SK-N-SH treated with all-trans-retinoic acid at 6 μM for 48 hours (cell line): ENCODE data around the gene THADA.

ENCODE experiments used
- ATAC-seq: fragments of 200-7000 bp; cut with Tn5 transposase; 3 replicates; pipeline ENCODE4 v1.9.1; 2020; ENCODE audit warnings: mild to moderate bottlenecking, moderate library complexity
- CREB5 ChIP-seq: fragments of 250-450 bp; sonication (Bioruptor Pico); IDR thresholded peaks from 2 replicates; pipeline ENCODE4 v1.5.1; 2020; ENCODE audit warnings: low read depth, mild to moderate bottlenecking, moderate library complexity
- CSDC2 ChIP-seq: fragments of 250-450 bp; sonication (Bioruptor Pico); IDR thresholded peaks from 2 replicates; pipeline ENCODE4 v1.5.0; 2020; ENCODE audit warnings: mild to moderate bottlenecking, moderate library complexity
- CSRNP3 ChIP-seq: fragments of 250-450 bp; sonication (Bioruptor Pico); IDR thresholded peaks from 2 replicates; pipeline ENCODE4 v1.5.1; 2021; ENCODE audit warnings: mild to moderate bottlenecking, moderate library complexity
- ESRRG ChIP-seq: fragments of 250-450 bp; sonication (Bioruptor Pico); IDR thresholded peaks from 2 replicates; pipeline ENCODE4 v1.6.1; 2021; ENCODE audit warnings: mild to moderate bottlenecking
- GLIS3 ChIP-seq: fragments of 250-450 bp; sonication (Bioruptor Pico); IDR thresholded peaks from 2 replicates; pipeline ENCODE4 v1.5.0; 2020; ENCODE audit warnings: mild to moderate bottlenecking, moderate library complexity
- ISL1 ChIP-seq: fragments of 250-450 bp; sonication (Bioruptor Pico); IDR thresholded peaks from 2 replicates; pipeline ENCODE4 v2.1.2; 2022; ENCODE audit warnings: mild to moderate bottlenecking, moderate library complexity
- OSR1 ChIP-seq: fragments of 250-450 bp; sonication (Bioruptor Pico); IDR thresholded peaks from 2 replicates; pipeline ENCODE4 v1.8.0; 2022; ENCODE audit warnings: moderate library complexity, mild to moderate bottlenecking, inconsistent platforms
- POU6F1 ChIP-seq: fragments of 250-450 bp; sonication (Bioruptor Pico); IDR thresholded peaks from 2 replicates; pipeline ENCODE4 v1.8.0; 2021; ENCODE audit warnings: low read depth, mild to moderate bottlenecking, moderate library complexity, borderline replicate concordance
- PPARA ChIP-seq: fragments of 250-450 bp; sonication (Bioruptor Pico); IDR thresholded peaks from 2 replicates; pipeline ENCODE4 v1.5.0; 2020; ENCODE audit warnings: mild to moderate bottlenecking, borderline replicate concordance
- SNAI2 ChIP-seq: fragments of 250-450 bp; sonication (Bioruptor Pico); IDR thresholded peaks from 2 replicates; pipeline ENCODE4 v1.5.0; 2020; ENCODE audit warnings: mild to moderate bottlenecking, moderate library complexity
- TCF4 ChIP-seq: fragments of 250-450 bp; sonication (Bioruptor Pico); IDR thresholded peaks from 2 replicates; pipeline ENCODE4 v1.8.0; 2021; ENCODE audit warnings: mild to moderate bottlenecking, moderate library complexity, borderline replicate concordance
- TSHZ2 ChIP-seq: fragments of 250-450 bp; sonication (Bioruptor Pico); IDR thresholded peaks from 2 replicates; pipeline ENCODE4 v1.5.0; 2020; ENCODE audit warnings: mild to moderate bottlenecking, moderate library complexity
- ZFP3 ChIP-seq: fragments of 250-450 bp; sonication (Bioruptor Pico); IDR thresholded peaks from 2 replicates; pipeline ENCODE4 v1.5.0; 2020; ENCODE audit warnings: mild to moderate bottlenecking, moderate library complexity
- ZNF565 ChIP-seq: fragments of 450-650 bp; formaldehyde crosslinking; conservative IDR thresholded peaks from 2 replicates; pipeline ENCODE4 v1.5.0; 2020; ENCODE audit warnings: low read depth, mild to moderate bottlenecking, moderate library complexity
- ZNF8 ChIP-seq: fragments of 450-650 bp; formaldehyde crosslinking; IDR thresholded peaks from 2 replicates; pipeline ENCODE4 v1.5.0; 2020; ENCODE audit warnings: mild to moderate bottlenecking, moderate library complexity

Gene THADA

GRCh38 chr2:43475137-43475846, 120.5 kb downstream of the THADA start:
- TF ChIP-seq TSHZ2 (no peak), SNAI2 (CRISPR knock-in tag) (no peak), ZNF565 (CRISPR knock-in tag) (no peak), ESRRG (CRISPR knock-in tag) (no peak), CSRNP3 (CRISPR knock-in tag) (no peak), OSR1 (CRISPR knock-in tag) (no peak), GLIS3 (CRISPR knock-in tag) (no peak), CREB5 (CRISPR knock-in tag) (no peak), ZFP3 (CRISPR knock-in tag) (no peak), PPARA (no peak), TCF4 (no peak), CSDC2 (CRISPR knock-in tag) (no peak), POU6F1 (CRISPR knock-in tag) (no peak)
- ATAC-seq: no peak

GRCh38 chr2:43474273-43474672, 121.6 kb downstream of the THADA start:
- no peak for TF ChIP-seq ZNF8
- no peak for TF ChIP-seq TSHZ2
- no peak for TF ChIP-seq CSRNP3 (CRISPR knock-in tag)
- no peak for ATAC-seq

- TF ChIP-seq PPARA: no peak
- TF ChIP-seq TSHZ2: no peak
- TF ChIP-seq ISL1 (CRISPR knock-in tag): no peak
- TF ChIP-seq TCF4: no peak
- no peak for ATAC-seq
Measured at GRCh38 chr2:43473767-43474166, 122.1 kb downstream of the THADA start.
